CD4-positive, alpha-beta T cell treated with Interleukin-12 subunit alpha and Interleukin-12 subunit beta, for 1 hour (primary cell): Measurements from ENCODE around the gene CCDC3.
"Not testable (repeated sequence)": the region's sequence is repeated elsewhere in the genome, so short reads cannot be mapped to it uniquely, and the experiment has no call there.

Experiments
- DNase-seq: peaks from one replicate; pipeline ENCODE4 v3.0.0-alpha.2; 2020

The CCDC3 gene

DNA sequence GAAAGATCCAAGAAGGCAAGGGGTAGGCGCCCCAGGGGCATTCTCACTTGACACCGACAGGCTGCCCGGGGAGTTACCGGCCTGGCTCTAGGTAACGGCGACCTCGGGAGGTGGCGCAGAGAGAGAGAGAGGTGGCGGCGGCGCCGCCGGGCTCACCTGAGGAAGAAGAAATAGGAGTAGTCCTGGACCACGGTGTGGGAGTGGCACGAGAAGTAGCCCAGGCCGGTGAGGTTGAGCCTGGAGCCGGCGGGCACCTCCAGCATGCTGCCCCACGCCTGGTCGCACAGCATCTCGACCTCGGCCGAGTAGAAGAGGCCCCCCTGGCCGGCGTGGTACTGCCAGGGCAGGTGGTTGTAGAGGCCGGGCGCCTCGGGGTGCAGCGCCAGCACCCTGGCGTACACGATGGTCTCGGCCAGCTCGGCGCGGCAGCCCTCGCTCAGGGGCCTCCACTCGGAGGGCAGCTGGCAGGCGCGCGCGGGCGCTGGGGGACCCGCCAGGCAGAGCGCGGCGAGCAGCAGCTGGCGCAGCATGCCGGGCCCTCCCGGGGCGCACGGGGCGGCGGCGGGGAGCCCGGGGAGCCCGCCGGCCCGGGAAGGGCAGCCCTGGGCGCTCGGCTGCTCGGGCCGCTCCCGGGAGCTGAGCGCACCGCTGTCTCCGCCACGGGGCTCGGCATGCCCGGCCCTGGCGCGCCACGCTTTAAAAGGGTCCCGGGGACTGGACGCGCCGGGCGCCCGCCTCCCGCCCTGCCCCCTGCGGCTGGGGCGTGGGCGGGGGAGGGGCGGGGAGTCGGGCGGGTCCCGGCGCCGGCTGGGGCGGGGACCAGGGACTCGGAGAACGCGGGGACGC is at the start of gene CCDC3:
CCDC3 (minus strand) TSS at position 673 of the 846 bp plus-strand sequence; CDS start at position 530, 143 bp downstream.
- no peak for DNase-seq

DNA sequence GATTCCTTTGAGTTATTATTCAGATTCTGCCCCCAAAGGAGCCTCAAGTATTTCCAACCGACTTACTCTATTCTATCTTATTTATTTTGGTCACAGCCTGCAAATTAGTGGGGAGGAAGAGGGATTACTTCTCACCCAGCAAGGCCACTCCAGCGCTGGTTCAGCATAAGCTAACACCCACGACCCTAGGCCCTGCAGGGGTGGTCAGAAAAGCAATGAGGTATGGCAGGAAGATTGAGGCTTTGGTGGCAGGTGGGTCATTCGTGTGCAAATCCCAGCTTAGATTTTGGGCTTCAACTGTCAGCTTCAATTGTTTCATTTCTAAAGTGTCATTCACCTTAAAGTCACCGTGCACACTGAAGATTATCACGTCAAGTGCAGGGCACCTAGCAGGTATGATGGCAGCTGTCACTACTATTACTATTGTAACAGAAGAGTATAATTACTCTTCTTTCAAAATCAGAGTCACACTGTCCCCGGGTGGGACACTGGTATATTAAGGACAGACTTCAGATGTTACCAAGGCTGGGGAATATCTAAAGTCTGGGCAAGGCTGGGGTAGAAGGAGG is 49.7 kb upstream of the CCDC3 start:
- no peak for DNase-seq

DNA sequence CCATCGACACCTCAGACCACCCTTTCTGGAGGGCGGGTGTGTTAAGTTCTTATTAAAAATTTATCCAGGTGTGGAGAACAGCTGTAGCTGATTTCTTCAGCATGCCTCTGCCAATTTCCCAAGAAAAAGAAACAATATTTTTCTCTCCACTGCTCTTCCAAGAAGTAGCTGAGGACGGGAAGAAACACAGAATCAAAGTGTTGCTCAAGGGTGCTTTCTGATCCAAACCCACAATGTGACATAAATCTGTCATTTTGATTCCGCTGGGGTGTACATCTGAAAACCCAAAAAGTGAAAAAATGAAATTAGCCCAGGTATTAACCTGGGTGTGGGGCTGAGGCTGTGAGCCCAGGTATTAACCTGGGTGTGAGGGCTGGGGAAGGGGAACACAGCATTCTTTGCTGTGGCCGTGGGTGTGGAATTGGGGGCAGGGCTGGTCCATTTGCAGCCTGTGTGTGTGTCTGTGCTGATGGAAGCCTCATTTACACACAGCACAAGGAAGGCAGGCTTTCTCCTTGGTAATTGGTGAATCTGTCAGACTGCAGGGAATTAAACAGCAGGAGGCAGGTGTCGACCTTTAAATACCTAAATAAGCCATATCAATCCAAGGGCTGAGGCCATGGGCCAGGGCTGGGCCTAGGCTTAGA is 48.4 kb upstream of the CCDC3 start:
- no peak for DNase-seq

DNA sequence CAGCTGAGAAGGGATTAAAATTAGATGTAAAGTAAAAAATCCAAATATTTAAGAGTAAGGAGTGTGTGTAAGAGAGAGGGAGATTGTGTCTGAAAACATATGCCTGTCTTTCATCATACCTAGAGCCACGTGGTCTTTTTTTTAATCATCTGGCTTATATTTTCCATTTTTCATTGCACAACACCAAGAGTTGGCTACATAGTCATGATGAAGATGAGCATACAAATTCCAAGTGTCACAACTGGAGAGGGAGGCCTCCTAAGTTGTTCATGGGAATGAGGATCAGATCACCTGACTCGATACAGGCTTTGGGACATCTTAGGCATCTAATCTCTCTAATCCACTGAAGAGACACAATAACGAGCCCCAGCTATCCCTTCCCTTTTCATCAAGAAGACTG is 47.2 kb upstream of the CCDC3 start:
- no peak for DNase-seq

DNA sequence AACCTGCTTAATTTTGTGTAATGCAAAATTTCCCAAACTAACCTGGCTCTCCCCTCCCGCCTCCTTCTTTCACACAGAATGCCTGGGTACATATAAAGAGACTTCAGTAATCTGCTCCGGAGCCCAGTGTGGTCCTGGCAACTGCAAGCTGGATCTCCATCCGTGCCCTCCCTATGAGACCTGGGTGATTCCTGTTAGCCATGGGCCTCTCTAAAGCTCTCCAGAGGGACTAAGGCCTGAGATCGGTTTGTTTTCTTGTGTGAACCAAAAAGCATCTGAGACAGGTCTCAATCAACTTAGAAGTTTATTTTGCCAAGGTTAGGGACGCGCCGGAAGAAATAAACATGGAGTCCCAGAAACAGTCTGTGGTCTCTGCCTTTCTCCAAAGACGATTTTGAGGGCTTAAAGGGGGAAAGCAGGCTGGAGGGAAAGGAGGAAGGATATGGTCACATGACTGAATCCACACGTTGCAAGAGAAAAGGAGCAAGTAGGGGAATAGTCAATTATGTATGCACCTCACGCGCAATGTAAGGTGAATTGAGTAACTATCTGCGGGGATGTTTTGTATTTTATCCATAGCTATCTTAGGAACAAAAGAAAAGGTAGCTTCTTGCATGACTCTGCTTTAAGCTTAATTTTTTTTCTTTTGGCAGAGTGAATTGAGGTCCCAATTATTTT is 46.2 kb upstream of the CCDC3 start:
- DNase-seq: no peak

DNA sequence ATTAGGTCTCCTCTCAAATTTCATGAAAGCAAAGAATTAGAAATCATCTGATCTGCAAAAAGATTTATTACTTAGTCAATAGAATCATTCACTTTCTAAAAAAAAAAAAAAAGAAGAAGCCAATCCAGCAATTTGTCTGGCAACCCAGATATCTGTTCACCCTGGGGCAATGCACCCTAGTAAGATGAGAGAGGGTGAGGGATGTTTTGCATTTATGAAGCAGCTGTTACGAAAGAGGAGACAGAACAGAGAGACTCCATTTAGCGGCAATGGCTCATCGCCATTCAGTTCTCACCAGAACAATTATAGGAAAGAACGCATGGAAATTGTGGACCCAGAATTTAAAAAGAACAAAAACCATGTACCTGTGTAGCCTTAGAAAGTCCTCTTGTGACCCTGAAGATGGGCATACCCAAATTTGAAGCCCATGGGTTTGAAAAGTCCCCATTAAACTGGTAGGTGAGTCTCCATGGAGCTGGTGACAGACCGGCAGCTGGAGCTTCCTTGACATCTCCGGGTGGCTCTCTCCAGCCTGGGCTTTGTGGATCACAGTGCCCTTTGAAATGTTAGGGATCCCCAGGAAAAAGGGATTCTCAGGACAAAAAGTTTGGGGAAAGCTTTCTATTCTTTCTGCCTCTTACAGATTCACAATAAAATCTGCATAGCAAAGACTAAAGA is 45.5 kb upstream of the CCDC3 start:
- no peak for DNase-seq

DNA sequence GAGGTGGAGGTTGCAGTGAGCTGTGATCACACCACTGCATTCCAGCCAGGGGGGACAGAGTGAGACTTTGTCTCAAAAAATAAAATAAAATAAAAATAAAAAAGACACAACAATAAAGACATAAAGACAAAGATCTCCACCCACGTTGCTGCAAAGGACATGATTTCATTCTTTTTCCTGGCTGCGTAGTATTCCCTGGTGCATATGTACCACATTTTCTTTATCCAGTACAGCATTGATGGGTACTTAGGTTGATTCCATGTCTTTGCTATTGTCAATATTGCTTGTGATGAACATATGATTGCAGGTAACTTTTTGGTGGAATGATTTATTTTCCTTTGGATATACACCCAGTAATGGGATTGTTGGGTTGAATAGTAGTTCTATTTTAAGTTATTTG is 42.0 kb upstream of the CCDC3 start:
- no peak for DNase-seq

DNA sequence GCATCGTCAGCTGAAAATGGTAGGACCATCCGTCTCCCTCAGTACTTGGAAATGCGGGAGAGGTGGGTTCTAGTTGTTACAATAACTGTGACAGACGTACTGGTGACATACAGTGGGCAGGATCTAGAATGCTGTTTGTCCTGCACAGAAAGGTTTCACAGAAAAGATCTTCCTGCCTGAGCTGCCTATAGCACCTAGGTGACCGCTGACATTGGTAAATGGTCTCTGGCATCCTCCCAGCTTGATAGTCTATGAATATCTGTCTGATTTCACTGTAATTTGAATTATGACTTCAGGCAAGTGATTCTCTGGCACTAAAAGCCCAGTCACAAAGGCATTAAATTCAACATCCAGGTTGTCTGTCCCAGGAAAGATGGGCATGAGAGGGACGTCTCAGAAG is 38.2 kb upstream of the CCDC3 start:
- DNase-seq: no peak

DNA sequence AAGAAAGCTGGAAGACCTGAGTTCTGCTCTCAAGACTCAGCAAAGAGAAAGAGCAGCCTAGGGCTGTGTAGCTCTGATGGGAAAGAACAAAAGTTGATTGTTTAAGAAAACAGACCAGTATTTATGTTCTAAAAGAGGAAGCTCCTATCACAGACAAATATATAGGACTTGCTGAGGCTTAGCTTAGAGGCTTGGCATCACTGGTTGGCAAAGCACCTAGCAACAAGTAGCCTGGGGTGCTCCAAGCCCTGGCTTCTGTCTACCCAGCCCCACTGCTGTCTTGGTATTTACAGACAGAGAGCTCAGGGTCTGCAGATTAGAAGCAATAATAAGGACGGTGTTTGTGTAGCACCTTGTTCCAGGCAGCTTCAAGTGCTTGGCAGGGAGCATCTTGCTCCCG is 36.9 kb upstream of the CCDC3 start:
- no peak for DNase-seq

DNA sequence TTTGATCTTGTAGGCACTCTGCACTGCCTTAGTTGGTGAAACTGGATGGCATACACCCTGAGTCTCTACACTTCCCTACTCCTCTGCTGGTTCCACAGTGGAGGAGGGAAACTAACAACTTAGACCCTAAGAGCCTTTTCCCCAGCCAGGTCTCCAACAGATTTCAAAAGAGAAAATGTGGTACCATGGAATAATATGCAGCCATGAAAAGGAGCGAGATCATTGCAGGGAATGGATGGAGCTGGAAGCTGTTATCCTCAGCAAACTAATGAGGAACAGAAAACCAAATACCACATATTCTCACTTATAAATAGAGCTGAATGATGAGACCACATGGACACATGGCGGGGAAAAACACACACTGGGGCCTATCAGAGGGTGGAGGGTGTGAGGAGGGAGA is 36.3 kb upstream of the CCDC3 start:
- DNase-seq: no peak

DNA sequence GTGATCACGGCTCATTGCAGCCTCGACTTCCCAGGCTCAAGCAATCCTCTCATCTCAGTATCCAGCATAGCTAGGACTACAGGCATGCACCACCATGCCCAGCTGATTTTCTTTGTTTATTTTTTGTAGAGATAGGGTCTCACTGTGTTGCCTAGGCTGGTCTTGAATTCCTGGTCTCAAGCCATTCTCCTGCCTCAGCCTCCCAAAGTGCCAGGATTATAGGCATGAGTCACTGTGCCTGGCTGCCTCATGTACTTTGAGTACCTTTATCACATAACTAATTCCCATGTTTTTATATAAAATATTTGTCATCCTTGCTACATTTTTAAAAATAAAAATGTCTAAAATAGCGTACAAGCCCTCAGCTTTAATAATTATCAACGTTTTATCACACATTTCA is 35.3 kb upstream of the CCDC3 start:
- no peak for DNase-seq

DNA sequence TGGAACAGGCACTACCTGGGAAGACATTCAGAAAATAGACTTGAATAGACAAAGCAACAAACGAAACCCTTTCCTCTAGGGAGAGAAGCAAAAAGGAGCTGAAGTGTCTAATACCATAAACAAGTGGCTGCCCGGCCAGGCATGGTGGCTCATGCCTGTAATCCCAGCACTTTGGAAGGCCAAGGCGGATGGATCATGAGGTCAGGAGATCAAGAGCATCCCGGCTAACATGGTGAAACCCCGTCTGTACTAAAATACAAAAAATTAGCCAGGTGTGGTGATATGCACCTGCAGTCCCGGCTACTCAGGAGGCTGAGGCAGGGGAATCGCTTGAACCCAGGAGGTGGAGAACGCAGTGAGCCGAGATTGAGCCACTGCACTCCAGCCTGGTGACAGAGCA is 34.2 kb upstream of the CCDC3 start:
- DNase-seq: not testable (repeated sequence)

DNA sequence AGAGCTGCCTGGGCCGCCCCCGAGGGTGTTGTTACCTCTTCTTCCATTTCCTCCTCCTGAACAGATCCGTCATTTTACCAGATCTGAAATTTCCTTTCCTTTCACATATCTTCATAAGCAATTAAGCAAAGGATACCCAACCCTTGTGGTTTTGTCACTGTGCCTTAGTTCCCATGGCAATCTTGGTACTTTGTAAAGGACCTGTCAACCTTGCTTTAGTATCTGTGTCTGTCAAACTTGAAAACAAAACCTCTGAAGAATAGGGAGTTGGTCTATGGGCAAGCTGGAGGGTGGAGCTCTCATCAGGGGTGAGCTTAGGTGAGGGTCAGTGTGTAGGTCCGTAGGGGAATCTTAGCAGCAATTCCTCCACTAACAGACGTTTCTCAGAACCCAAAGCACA is 25.4 kb upstream of the CCDC3 start:
- no peak for DNase-seq

DNA sequence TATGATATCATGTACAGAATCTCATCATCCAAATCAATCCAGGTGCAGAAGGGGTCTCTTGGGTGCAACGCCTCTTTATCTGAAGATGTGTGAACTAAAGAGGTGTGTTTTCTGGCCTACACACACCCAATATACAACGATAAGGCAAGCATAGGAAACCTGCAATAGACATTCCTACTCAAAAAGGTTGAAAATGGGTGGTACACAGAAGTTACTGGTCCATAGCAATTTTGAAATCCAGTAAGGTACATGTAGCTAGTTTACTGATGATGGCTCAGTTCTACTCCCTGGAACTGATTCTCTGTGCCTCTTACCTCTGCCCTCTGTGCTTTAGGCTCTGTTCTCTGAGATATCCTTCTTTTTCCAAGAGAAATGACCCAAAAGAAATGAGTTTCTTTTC is 22.2 kb upstream of the CCDC3 start:
- no peak for DNase-seq

DNA sequence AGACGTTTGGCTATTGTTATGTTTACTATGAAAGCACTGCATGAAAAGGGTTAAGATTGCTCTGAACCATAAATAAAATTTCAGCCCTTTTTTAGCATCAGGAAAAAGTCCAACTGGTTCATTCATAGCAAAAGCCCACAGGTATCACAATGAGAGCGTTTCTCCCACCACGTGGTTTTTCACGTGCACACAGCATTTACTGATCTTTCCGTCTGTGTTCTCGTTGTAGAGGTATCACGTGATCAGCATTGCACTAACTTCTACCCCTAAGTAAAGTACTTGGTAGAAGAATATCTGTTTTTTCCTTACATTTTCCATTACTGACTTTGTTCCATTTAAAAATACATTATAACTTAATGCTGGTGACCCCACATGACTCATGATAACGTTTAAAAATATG is 17.8 kb upstream of the CCDC3 start:
- no peak for DNase-seq

DNA sequence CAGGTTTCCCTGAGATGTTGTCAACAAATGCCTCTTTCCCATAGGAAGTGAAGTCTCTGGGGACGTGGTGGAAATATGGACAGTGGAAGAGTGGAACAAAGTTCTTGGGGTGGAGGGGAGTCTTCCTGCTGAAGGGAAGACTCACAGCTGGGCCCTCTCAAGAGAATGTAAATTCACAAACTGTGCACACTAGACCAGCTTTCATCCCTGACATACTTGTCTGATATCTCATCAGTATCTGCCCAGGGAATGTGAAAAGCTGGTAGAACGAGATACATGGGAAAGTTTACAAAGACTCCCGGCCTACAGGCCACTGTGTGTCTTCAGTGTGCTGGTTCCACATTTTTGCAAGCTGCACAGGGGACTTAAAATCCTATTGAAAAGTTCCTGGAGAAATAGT is 16.7 kb upstream of the CCDC3 start:
- no peak for DNase-seq

DNA sequence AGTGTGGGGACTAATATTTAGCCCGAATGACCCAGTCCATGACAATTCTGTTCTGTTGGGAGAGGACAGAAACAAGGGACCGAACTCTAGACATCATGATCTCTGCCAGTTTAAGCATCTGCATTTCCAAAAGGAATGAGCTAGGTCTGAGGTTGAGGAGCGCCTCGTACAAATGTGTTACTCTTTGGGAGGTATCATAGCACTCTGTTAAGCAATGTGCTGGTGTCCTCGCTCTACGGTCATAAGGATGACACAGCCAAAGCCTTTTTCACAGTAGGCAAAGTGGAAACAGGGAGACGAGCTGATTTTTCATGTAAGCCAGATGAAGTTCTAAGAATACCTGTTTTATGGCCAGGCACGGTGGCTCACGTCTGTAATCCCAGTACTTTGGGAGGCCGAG is 15.4 kb upstream of the CCDC3 start:
- DNase-seq: no peak

DNA sequence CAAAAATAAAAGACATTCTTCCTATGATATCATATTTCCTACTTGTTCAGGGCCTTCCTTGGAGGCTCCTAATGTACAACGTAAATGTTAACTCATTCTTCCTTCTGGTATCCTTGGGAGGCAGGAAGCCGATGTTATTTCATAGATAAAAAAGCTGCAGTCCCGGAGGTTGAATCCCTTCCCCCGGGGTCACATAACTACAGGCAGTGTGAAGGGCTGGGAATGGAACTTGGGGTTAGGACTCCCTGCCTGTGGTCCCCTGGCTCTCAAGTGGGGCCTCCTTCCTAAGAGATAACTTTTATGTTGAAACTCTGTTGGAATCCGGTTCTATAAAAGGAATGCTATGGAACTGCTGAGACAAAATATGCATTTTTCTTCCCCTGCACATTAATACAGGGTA is 14.9 kb upstream of the CCDC3 start:
- DNase-seq: no peak

DNA sequence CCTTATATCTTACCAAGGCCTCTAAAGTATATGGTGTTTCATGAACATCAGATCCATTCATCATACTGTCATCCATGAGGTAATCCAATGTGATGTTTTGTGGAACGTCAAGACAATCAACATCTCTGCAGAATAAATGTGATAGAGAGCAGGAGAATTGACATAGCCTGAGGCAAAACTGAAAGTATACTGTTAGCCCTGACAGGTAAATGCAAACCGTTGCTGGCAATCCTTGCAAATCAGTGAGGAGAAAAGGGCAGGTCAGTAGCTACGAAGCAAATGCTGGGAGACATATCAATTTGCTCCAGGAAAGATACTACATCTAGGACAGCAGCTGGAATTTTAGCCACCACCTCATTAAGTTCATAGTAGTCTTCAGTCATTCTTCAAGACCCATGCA is 4.5 kb upstream of the CCDC3 start:
- no peak for DNase-seq

DNA sequence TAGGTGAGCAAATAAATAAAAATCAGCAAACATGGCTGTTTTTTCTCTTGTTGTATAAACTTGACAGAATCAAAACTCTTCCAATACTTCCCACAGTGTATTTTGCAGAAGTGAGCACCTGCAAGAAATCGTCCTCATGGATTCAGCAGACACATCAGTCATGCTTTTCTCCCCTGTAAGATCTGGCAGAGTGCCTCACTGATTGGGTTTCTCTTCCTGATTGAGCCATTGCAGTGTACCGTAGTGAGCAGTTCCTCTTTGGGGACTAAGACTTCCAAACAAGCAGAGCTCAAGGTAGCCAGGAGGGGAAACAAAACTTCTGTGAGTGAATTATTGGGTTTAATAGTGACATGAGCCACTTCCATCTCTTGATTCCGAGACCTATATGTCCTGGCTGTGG is 2.2 kb upstream of the CCDC3 start:
- no peak for DNase-seq

DNA sequence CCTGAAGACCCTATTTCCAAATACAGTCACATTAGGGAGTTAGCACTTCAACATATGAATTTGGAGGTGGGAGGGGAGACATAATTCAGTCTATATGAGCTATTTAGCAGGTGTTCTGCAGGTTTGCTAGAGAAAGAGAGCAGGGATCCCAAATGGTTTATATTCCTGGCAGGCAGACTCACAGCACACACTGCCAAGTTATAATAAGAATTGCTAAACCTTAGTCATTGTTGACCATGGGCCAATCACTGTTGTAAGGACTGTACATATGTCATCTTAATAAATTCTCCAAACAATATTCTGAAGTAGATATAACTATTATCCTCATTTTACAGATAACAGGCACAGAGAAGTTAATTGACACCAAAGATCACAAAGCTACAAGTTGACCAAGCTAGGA is 1.5 kb upstream of the CCDC3 start:
- DNase-seq: no peak

DNA sequence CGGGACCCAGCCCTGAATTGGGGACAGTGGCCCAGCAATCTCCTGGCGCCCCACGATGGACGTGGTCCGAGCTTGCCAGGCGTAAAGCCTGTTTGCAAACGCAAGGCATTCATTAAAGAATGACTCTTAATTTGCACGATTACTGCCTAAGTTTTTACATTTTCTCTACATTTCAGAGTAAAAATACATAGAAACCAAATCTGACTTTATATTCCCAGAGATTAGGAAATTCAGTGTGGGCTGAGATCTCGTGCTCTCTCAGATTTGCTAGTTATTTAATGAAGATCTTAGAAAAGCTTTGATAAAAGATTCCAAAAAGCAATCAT is 337 bp upstream of the CCDC3 start:
- no peak for DNase-seq

DNA sequence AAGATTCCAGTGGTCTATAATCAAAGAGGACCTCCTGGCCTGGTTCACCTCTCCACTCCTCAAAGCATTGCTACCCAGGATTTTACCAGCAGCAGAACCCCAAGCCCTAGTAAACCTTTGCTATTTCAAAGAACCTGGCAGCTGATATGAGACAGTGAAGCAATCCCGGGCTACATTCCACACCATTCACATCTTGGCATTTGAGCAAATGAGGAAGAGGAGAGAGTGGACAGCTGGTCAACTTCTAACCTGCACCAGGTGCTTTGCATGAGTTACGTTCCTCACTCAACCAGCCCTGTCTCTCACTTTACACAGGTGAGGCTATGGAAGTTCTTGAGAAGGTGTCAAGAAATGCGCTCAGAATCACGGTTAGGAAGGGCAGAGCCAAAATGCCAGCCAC is 1.1 kb downstream of the CCDC3 start:
- DNase-seq: no peak
